NCI-H82 treated with DMSO at 0.1 percent for 48 hours (cell line): ENCODE results near the gene DDIT3.

Experiments
- DNase-seq: peaks from one replicate; lab custom pipeline; 2025; ENCODE audit not compliant: unreplicated experiment; lab: John Stamatoyannopoulos, UW

The DDIT3 gene

DNA sequence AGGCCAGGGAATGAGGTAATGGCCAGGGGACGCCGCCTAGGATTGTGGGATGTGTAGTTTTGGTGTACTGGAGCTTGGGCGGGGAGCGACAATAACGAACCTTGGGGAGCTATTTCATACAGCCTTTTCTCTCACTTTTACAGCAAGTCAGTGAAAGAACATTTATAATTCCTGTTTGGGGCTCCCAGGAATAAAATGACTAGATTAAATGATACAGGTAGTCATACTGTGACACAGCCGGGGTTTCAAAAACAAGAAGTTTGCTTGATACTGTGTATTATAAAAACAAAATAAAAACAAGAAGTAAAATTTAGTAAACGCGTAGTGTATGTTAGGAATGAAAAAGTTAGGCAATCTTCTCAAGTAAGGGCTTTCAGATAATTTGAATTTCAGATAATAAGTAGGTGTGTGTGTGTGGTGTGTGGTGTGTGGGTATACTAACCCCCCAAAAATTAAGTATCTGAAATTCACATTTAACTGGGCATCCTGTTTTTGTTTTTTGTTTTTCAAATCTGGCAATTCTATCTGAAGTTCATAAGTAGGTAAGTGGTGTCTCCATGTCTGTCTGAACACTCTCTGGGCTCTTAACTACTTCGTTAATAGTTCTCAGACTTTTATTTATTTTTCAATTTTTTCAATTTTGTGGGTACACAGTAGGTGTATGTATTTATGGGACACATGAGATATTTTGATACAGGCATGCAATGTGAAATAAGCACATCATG, 27.1 kb upstream of the DDIT3 start:
- no peak for DNase-seq

DNA sequence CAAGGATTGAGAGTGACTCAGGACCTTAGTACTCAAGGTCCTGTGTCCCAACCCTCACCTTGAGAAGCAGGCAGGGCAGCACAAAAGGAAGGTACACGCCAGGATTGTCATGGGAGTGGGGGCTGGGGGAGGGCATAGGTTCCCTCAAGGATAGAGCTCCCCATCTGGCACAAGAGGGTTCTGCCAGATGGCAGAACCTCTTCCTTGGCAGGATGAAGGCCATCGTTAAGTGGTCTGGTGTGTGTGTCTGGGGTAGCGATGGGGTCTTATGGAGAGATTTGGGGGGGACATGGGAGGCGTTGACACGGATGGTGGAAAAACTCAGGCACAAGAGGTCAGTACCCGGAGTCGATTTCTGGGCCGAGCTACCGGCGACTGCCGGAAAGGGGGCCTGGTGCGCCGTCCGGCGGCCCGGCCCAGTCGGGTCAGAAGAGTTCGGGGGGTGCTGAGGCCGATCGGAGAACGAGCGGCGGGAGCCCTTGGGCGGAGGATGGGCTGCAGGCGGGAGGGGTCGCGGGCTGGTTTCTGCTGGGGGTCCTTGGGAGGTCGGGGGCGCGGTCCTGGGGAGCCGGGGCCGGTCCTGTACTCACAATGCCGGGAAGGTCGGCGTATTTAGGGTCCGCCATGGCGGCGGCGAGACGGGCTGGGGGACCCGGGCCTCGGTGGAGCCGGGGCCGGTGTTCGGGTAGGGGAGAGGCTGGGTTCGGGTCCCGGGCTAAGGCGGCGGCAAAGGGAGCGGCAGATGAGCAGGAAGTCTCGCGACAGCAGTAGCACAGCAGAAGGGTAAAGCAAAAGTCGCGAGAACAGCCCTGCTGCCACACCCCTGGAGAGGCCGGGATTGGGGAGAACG, 26.3 kb upstream of the DDIT3 start, which contains the start of gene DCTN2:
DCTN2 (minus strand) TSS at position 755 of the 850 bp plus-strand sequence; CDS start at position 626, 129 bp downstream.
- peak; percentile 98 for DNase-seq

DNA sequence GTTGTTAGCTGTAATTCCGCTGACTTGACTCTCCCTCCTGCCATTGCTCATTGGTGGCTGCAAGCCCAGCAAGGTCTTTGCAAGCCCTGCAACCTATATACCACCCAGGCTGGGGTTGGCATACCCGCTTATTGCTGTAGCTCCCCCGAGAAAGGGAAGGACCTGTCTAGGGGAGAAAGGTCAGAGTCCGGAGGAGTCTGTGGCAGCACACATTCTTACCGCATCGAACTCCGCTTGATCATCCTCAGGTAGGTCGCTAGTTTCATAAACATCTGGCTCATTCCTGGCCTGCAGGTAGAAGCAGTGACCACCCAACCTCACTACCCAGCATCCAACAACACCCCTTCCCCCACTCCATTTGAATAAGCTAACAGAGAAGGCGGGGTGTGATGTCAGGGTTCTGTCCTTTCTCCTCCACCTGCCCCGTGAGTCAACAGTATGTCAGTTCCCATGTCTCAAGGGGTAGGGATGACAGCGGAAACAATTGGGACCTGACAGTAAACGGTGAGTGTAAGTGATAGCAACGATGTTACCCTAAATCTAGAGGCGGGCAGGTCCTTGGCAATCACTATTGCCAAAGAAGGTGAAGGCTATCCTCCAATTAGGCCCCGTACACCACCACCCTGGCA, 25.6 kb upstream of the DDIT3 start:
- no peak for DNase-seq

DNA sequence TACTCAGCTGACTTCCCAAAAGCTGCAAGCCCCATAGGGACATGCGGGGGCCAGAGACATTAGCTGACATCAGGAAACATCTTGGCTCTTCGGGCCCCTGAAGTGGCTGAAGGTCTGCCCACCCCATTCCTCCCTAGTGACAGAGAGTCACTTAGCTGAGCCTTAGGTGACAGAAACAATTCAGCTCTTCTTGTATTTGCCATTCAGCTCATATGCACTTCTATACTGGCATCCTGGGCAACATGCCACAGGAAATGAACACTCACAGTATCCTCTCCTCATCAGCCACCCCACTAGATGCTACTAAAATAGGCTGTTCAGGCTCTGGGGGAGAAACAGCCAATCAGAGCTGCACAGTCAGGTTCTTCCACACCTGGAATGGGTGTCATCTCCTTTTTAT, 23.3 kb upstream of the DDIT3 start:
- no peak for DNase-seq

DNA sequence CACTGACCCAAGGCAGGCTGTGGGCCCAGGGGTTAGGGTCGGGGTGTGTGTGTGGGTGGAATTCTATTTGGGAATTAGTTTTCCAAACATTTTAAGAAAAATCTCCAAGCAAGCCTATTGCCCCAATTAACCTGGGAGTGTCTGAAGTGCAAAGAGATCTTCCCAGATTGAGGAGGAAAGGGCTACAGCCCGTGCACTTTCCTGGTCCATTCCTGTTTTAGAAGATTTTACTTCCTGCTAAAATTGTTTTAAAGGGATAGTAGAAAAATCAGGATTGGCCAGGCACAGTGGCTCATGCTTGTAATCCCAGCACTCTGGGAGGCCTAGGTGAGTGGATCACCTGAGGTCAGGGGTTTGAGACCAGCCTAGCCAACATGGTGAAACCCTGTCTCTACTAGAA, 21.4 kb upstream of the DDIT3 start:
- DNase-seq: no peak

DNA sequence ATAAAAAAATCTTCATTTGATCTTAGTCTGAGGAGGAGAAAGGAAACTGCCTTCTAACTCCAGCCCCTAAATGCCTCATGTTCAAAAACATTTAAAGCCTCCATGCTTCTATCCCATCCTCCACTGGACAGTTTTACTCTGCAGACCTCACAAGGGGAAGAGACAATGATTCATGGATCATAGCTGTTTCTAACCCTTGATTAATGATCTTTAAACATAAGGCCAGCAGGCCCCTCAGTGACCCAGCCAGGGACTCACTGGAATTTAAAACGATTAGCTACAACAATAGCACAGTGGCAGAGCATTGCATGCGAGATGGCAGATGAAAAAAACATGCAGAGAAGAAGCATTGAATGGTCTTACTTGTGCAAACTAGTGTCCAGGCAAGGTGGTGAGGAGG, 20.7 kb upstream of the DDIT3 start:
- no peak for DNase-seq

GRCh38 chr12:57539134-57539768, 18.9 kb upstream of the DDIT3 start:
- no peak for DNase-seq

DNA sequence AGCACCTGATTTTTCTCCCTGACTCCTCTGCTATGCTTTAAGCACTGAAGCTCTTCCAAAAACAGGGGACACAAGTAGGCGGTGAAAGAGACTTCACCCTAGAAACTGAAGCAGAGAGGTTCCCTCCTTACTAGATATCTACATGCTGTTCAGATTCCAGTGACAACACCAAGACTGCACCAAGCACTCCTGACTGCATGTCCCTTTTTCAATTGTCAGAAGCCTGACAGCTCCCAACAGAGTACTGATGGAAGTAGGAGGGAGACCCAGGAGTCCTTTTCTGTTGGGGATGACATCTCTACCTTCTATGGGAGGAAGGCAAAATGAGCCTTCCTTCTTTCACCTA, 16.3 kb upstream of the DDIT3 start:
- no peak for DNase-seq

DNA sequence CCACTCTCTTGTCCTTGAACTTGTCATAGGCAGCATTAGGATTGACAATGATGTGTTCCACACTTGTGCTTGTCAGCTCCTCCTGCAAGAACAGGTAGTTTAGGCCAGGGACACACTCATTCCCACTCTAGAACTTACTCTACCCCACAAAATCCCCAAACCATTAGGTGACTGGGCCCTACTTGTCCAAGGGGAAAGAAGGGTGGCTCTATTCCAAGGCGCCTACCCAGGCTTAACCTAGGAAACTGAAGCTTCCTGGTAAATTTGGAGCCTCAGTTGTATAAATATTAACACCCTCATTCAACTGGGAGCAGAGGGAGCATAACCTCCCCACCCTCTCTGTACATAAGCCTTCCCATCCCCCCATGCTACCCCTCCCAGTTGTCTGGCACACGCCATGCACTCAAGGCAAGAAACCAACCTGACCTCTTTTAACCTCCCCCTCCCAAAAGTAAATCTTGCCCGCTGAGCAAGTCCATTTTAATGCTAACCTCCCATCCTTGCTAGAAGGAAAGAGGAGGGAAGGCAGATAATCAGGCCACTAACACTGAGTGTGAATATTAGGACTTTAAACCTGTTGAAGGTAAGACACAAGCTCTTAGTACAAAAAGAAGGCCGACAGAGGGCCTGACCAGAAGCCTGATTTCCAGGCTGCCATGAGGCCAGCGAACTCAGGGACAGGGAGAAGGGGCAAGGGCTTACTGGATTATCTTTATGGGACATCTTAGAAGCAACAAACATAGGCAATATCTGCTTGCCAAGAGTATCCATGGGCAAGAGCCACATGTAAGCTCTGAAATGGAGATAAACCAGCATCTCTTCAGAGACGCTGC, 15.7 kb upstream of the DDIT3 start:
- no peak for DNase-seq

- DNase-seq: no peak
Observed at GRCh38 chr12:57534991-57535543, 14.8 kb upstream of the DDIT3 start.

DNA sequence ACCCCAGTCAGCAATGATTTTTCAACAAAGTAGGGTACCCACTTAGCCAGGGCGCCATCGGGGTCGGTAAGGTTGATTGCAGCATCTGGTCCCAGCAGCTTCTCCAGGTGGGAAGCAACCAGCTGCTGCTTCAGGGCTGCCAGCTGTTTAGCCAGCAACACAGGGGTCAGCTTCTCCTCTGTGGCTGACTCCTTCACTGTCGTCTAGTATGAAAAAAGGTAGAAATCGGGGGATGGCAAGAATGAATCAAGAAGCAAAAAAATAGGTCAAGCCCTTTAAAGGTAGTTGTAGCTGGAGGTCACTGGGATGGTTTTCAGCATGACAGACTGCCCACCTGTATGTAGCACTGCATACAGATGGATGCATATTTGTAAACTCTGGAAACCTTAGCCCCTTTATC, 13.9 kb upstream of the DDIT3 start:
- no peak for DNase-seq

DNA sequence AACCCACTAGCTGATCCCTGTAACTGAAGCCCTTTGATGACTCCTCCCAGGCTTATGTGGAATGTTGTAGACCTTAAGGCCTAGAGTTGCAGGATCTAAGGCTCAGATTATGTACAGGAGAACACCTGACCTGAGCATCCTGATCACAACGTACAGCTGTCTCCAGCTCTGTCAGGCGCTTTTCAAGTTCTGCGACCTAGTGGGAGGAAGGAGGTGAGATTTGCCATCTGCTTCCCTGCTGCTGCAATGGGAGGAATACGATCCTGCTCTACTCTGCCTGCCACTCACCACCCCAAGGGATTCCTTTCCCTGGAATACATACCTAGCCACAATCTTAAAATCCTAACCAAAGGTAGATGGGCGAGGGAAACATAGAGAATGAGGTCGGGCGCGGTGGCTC, 12.8 kb upstream of the DDIT3 start:
- no peak for DNase-seq

GRCh38 chr12:57531836-57532235, 11.5 kb upstream of the DDIT3 start:
- no peak for DNase-seq

GRCh38 chr12:57530396-57531142, 10.3 kb upstream of the DDIT3 start:
- DNase-seq: no peak

DNA sequence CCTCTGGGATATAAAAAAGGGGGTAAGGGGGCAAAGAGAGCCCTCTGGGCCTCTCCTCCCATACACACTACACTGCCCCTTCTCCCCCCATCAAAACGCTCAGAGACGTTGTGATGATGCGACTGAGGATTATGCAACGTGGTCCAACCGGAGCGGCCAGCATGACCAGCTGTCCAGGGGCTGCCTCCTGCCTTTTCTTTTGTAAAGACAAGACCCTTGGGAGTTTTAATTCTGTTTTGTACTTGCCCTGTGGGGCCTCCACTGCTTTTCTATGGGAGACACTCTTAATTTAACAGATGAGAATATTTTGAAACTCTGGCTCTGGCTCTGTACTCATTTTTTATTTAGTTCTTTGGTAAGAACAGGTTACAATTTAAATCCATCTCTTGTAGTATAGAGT, 9.5 kb upstream of the DDIT3 start:
- DNase-seq: no peak

DNA sequence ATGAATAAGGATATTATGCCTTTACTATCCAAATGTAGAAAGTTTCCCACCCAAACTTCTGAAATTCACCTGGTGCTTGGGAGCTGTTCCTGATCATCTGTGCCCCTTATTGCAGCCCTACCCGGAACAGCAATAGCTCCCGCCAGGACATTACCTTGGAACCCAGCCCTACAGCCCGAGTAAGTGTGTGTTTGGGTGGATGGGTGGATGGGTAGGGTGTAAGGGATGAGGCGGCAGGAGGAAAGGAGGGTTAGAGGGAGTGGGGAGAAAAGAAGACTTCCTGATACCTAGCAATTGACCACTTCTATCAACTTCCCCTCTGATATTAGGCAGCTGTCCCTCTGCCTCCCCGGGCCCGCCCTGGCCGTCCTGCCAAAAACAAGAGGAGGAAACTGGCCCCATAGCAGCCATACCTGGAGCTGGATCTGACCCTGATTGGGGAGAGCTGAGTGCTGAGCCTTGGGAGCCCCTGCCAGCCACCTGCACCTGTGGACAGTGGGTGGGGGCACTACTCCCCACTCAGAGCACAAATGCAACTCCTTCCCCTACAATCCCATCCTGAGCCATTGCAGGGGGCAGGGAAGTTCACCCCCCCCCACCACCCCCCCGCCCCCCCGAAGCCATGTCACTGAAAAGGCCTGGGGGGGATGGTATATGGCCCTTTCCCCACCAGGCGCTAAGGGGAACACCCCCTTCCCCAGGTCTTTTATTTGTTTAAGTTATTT, 8.7 kb upstream of the DDIT3 start:
- no peak for DNase-seq

DNA sequence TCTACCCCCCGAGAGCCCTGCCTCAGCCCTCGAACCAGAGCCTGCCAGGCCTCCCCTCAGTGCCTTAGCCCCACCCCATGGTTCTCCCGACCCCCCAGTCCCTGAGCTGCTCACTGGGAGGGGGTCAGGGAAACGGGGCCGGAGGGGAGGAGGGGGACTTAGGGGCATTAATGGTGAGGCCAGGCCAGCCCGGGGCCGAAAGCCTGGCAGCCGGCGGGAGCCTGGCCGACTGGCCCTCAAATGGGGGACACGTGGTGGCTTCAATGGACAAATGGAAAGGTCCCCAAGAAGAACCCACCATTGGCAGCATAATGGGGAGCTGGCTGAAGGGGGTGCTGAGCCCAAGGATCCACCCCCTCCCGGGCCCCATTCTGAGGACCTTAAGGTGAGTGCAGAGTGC, 7.9 kb upstream of the DDIT3 start:
- DNase-seq: no peak

DNA sequence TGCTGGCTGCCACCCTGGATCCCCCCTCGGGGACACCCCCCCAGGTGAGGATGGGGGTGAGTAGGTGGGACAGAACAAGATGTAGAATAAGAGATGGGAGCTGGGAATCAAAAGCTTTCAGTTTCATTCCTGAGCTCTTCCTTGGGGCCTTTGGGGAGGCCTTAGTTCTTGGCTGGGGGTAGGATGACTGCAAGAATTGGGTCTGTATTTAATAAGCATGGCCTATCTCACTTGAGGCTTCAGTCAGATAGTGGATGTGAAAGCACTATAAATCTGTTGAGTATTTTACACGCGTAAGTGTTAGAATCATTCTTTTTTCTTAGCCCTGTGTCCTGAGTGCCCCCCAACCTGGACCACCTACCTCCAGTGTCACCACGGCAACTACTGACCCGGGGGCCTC, 6.9 kb upstream of the DDIT3 start:
- no peak for DNase-seq
